CD8-positive, alpha-beta memory T cell (primary cell): ENCODE data around the gene NISCH. TPM values are rescaled to one million over a fixed set of nuclear protein-coding genes. Genes with fewer than 3 reads are reported as not detected.

Experiments
- CTCF ChIA-PET: fragments of 350-600 bp; sonication (Branson Sonifier 250); formaldehyde crosslinking; loops from one replicate; lab custom pipeline; 2021; ENCODE audit warnings: antibody characterized with exemption; lab: Charles Lee
- POLR2A ChIA-PET: fragments of 350-600 bp; sonication (Branson Sonifier 250); formaldehyde crosslinking; loops from one replicate; lab custom pipeline; 2021; ENCODE audit warnings: antibody characterized with exemption; lab: Charles Lee
- DNase-seq, 5 donors: peaks; one replicate each; pipeline versions ENCODE4 v3.0.0 to v3.0.0-alpha.2; 2020 to 2022; ENCODE audit warnings: mixed read lengths in 1 of 5
- H3K27ac ChIP-seq: one replicate; pipeline ENCODE4 v1.7.0; 2013; ENCODE audit warnings: low read depth, mild to moderate bottlenecking, low read length, moderate library complexity
- H3K27me3 ChIP-seq: 2 replicates; pipeline ENCODE4 v1.7.0; 2013; ENCODE audit warnings: low read length, mild to moderate bottlenecking; ENCODE audit not compliant: insufficient read depth, poor library complexity, severe bottlenecking
- H3K36me3 ChIP-seq: 2 replicates; pipeline ENCODE4 v1.7.0; 2013; ENCODE audit warnings: mild to moderate bottlenecking, low read length, moderate library complexity; ENCODE audit not compliant: insufficient read depth
- H3K4me1 ChIP-seq: 2 replicates; pipeline ENCODE4 v1.7.0; 2013; ENCODE audit warnings: mild to moderate bottlenecking, low read length, moderate library complexity; ENCODE audit not compliant: insufficient read depth
- H3K4me3 ChIP-seq: 2 replicates; pipeline ENCODE4 v1.7.0; 2013; ENCODE audit warnings: mild to moderate bottlenecking, low read length
- H3K9me3 ChIP-seq: 2 replicates; pipeline ENCODE4 v1.7.0; 2013; ENCODE audit warnings: mild to moderate bottlenecking, low read length
- H3K27ac Mint-ChIP-seq, 8 donors: one replicate each; pipeline ENCODE4 v1.8.0; 2020 to 2021; ENCODE audit warnings: mixed read lengths in 8 of 8, mild to moderate bottlenecking in 6 of 8, inconsistent platforms in 3 of 8, moderate library complexity in 3 of 8
- H3K27me3 Mint-ChIP-seq, 2 donors: one replicate each; pipeline ENCODE4 v1.8.0; 2020 to 2021; ENCODE audit warnings: mixed read lengths in 2 of 2, mild to moderate bottlenecking in 1 of 2, moderate library complexity in 1 of 2
- H3K36me3 Mint-ChIP-seq, 3 donors: one replicate each; pipeline ENCODE4 v1.8.0; 2020 to 2021; ENCODE audit warnings: mixed read lengths in 3 of 3, inconsistent platforms in 1 of 3, mild to moderate bottlenecking in 1 of 3
- H3K4me1 Mint-ChIP-seq, 3 donors: one replicate each; pipeline ENCODE4 v1.8.0; 2020 to 2021; ENCODE audit warnings: mixed read lengths in 3 of 3, inconsistent platforms in 1 of 3, mild to moderate bottlenecking in 1 of 3
- H3K4me3 Mint-ChIP-seq, 7 donors: one replicate each; pipeline ENCODE4 v1.8.0; 2020 to 2021; ENCODE audit warnings: mixed read lengths in 7 of 7, mild to moderate bottlenecking in 6 of 7, moderate library complexity in 4 of 7, inconsistent platforms in 2 of 7
- H3K9me3 Mint-ChIP-seq, 5 donors: one replicate each; pipeline ENCODE4 v1.8.0; 2020 to 2022; ENCODE audit warnings: mixed read lengths in 5 of 5, mild to moderate bottlenecking in 3 of 5, moderate library complexity in 2 of 5, inconsistent platforms in 1 of 5
- polyA plus RNA-seq: library from polyadenylated mRNA; unstranded; fragments of 300-500 nt; fragmentation: Illumina TruSeq; gene quantifications from one replicate; pipeline ENCODE4 v1.2.3, GENCODE V29; 2021
- total RNA-seq, 2 experiments: library from RNA; stranded (reverse); gene quantifications; one replicate each; pipeline ENCODE4 v1.2.3, GENCODE V29; 2021

The NISCH gene
- total and polyA plus RNA-seq, 3 experiments from 2014 or later = 31.6 to 66.2 (median 65.7) TPM

DNA sequence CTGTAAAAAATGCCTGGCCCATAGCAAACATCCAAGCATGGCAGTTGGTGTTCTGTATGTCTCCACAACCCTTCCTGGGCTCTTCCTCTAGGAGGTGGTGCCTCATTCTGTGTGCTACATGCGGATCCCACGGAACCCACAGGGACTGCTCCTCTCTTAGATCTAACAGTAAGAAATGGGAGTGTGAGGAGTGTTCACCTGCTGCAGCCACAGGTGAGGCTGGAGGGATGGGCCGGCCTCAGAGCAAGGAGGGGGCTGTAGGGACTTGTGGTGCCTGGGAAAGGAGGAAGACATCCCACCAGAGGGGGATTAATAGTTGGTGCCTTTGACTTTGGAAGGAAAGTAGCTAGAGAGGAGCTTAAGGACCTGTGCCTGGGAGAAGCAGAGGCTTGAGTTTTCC lies 32.7 kb upstream of the NISCH start:
- no peak for DNase-seq
- H3K27me3 Mint-ChIP-seq = no peaks in the 10 kb centered on the region
- ChIA-PET CTCF (interaction anchor here (3.8 kb wide), 1 partner anchor 10 kb away, joined by 24 read pairs; no protein-coding TSS in a partner anchor), POLR2A (no interaction called here)
- H3K27ac ChIP-seq = no peak overlapping the region
- peaks cover 0 to 13% (median 7%) of the 10 kb centered on the region in 3 donors for H3K36me3 Mint-ChIP-seq
- H3K4me1 Mint-ChIP-seq = no peaks in the 10 kb centered on the region
- no peaks in the 10 kb centered on the region for H3K9me3 ChIP-seq
- no peaks in the 10 kb centered on the region for H3K4me1 ChIP-seq
- H3K9me3 Mint-ChIP-seq = no peaks in the 10 kb centered on the region
- peak overlapping the region in 2 of 8 donors; percentile 23 for H3K27ac Mint-ChIP-seq
- no peak overlapping the region for H3K4me3 Mint-ChIP-seq
- no peaks in the 10 kb centered on the region for H3K27me3 ChIP-seq
- no peak overlapping the region for H3K4me3 ChIP-seq
- no peaks in the 10 kb centered on the region for H3K36me3 ChIP-seq

DNA sequence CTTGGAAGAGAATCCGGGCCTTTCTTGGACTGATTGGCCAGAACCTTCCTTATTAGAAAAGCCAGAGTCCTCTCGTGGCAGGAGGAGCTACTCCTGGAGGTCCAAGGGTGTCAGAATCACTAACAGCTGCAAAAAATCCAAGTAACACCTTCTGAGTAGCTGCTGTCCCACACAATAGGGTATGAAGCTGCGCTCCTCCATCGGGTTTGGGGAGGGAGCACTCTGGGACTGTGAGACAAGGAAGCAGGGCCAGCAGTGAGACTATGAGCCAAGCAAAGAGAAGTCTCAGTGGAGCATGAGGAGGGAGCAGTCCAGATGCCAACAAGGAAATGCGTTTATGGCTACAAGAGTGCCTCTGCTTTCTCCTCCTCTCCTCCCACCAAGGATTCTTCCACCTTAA lies 32.2 kb upstream of the NISCH start:
- peak overlapping the region in 1 of 8 donors; percentile 37 for H3K27ac Mint-ChIP-seq
- Histone ChIP-seq H3K27me3 (no peaks in the 10 kb centered on the region), H3K4me3 (no peak overlapping the region), H3K36me3 (no peaks in the 10 kb centered on the region), H3K9me3 (no peaks in the 10 kb centered on the region), H3K27ac (no peak overlapping the region), H3K4me1 (no peaks in the 10 kb centered on the region)
- no peaks in the 10 kb centered on the region for H3K27me3 Mint-ChIP-seq
- no peaks in the 10 kb centered on the region for H3K9me3 Mint-ChIP-seq
- no peak overlapping the region for H3K4me3 Mint-ChIP-seq
- DNase-seq = no peak
- H3K36me3 Mint-ChIP-seq = peaks cover 0 to 13% (median 7%) of the 10 kb centered on the region in 3 donors
- POLR2A ChIA-PET = no interaction called here
- no peaks in the 10 kb centered on the region for H3K4me1 Mint-ChIP-seq
- CTCF ChIA-PET = interaction anchor here (3.8 kb wide), 1 partner anchor 11 kb away, joined by 24 read pairs; no protein-coding TSS in a partner anchor

DNA sequence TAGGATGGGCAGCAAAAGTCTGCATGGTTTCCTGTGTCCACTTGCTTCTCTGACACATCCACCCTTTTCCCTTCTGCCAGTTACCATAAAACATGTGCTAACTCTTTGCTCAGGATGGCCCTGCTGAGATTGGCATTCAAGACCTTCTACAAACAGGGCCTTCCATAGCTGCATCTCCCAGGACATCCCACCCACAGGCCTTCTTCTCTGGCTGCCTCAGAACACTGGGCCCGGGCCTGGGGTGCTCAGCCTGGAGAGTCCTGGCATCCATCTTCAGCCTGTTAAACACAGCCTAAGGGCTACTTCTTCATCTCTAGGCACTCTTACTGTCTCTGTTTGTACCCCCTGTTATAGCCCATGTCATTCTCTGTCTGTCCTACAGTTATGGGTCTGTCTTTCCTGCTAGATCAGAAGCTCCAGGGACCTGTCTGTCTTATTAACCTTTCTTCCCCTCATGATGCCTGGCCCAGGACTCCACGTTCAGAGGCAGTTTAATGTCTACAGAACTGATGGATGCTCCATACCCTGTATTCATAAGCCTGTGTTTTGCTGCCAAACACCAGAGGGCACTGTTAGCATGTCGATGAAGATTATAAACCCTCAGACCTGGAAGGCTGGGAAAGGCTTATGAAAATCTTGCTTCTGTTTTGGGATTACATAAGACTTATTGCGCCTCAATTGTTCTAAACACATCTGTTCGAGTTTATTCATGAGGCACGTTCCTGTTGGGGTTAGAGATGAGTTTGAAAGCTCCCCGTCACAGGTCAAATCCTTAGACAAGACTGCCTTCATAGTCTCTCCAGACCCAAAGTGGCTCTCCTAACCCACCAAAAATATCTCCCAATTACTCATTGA lies 27.0 kb upstream of the NISCH start:
- Mint-ChIP-seq H3K9me3 (no peaks in the 10 kb centered on the region), H3K4me3 (no peak overlapping the region), H3K27me3 (peaks cover 0 to 1% of the 10 kb centered on the region in 2 donors), H3K36me3 (no peaks in the 10 kb centered on the region), H3K4me1 (peaks cover 3 to 5% (median 5%) of the 10 kb centered on the region in 3 donors), H3K27ac (peak overlapping the region in 1 of 8 donors; percentile 52)
- Histone ChIP-seq H3K27me3 (no peaks in the 10 kb centered on the region), H3K36me3 (no peaks in the 10 kb centered on the region), H3K9me3 (no peaks in the 10 kb centered on the region), H3K4me1 (no peaks in the 10 kb centered on the region), H3K4me3 (no peak overlapping the region), H3K27ac (no peak overlapping the region)
- DNase-seq = peak in 2 of 5 donors; percentile 22 to 23
- POLR2A ChIA-PET = no interaction called here
- CTCF ChIA-PET = interaction anchor here (0.9 to 2.6 kb wide), 6 partner anchors 16 to 89 kb away, joined by 3 to 20 read pairs (median 4); no protein-coding TSS in a partner anchor

DNA sequence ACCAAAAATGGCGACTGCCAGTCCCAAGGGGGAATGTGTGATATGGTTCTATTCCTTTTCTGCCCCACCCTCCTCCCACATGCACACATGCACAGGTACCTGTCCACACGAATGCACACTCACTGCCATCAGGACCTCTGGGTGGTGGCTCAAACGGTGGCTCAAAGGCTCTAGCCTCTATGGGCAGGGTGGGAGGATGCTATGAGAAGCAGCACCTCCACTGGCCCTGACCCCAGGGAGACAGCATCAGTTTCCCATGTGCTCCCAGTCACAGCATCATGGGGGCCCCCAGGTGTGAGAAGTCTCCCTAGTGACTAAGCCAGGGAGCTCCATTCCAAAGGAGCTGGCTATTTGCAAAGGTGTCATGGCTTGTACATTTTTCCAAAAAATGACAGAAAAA lies 26.4 kb upstream of the NISCH start:
- Histone ChIP-seq H3K9me3 (no peaks in the 10 kb centered on the region), H3K27me3 (no peaks in the 10 kb centered on the region), H3K4me1 (no peaks in the 10 kb centered on the region), H3K4me3 (no peak overlapping the region), H3K36me3 (no peaks in the 10 kb centered on the region), H3K27ac (no peak overlapping the region)
- POLR2A ChIA-PET = no interaction called here
- H3K36me3 Mint-ChIP-seq = no peaks in the 10 kb centered on the region
- no peak overlapping the region for H3K4me3 Mint-ChIP-seq
- DNase-seq = no peak
- peaks cover 3 to 9% (median 5%) of the 10 kb centered on the region in 3 donors for H3K4me1 Mint-ChIP-seq
- H3K27ac Mint-ChIP-seq = peak overlapping the region in 1 of 8 donors; percentile 52
- CTCF ChIA-PET = interaction anchor here (1.3 to 2.6 kb wide), 4 partner anchors 15 to 22 kb away, joined by 3 to 20 read pairs (median 8); no protein-coding TSS in a partner anchor
- H3K27me3 Mint-ChIP-seq = peaks cover 0 to 1% of the 10 kb centered on the region in 2 donors
- H3K9me3 Mint-ChIP-seq = no peaks in the 10 kb centered on the region

DNA sequence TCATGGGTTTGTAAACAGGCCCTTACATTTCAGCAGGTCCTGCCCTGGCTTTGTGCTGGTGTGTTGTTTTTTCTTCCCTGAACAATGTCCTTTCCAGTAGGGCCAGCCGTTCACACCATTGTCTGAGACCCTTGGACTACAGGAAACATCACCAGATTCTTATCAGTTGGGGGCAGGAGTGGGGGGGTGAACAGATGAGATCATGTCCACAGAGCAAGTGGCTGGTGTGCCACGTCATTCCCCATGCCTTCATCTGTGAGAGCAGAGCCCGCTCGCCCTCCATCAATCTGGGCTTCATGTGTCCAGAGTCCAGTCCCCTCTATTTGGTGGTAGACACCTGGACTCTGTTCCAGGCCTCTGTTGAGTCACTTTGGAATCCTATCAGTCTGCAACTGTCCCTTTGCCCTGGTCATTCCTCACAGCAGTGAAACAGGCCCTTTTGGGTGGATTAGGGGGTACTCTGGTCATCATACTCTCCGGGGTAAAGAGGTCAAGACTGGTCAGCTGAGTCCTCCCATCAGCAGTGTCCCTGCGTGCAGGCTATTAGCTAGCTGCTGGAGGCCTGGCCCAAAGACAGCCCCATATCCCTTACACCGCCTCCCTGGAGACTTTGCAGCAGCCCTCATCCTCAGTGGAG lies 25.5 kb upstream of the NISCH start:
- Mint-ChIP-seq H3K9me3 (no peaks in the 10 kb centered on the region), H3K4me3 (no peak overlapping the region), H3K4me1 (peaks cover 3 to 9% (median 5%) of the 10 kb centered on the region in 3 donors), H3K27ac (no peak overlapping the region), H3K36me3 (no peaks in the 10 kb centered on the region), H3K27me3 (peaks cover 0 to 1% of the 10 kb centered on the region in 2 donors)
- ChIA-PET POLR2A (no interaction called here), CTCF (interaction anchor here (2.2 to 2.6 kb wide), 2 partner anchors 17 to 21 kb away, joined by 6 to 20 read pairs; no protein-coding TSS in a partner anchor)
- Histone ChIP-seq H3K27ac (no peak overlapping the region), H3K36me3 (no peaks in the 10 kb centered on the region), H3K27me3 (no peaks in the 10 kb centered on the region), H3K4me3 (no peak overlapping the region), H3K9me3 (no peaks in the 10 kb centered on the region), H3K4me1 (no peaks in the 10 kb centered on the region)
- DNase-seq = no peak

DNA sequence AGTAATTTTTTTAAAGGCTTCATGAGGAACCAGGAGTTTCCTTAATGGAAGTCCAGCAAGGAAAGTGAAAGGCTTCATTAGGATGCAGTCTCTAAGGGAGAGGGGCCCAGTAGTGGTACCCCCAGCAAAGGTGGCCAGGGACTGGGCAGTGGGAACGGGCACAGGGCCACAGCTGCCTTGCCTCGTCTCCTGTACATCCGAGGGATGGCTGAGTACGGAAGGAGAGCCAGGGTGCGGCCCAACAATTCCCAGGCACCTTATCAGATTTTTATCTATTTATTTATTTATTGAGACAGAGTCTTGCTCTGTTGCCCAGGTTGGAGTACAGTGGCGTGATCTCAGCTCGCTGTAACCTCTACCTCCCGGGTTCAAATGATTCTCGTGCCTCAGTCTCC lies 25.0 kb upstream of the NISCH start:
- H3K9me3 ChIP-seq = no peaks in the 10 kb centered on the region
- POLR2A ChIA-PET = no interaction called here
- H3K4me3 Mint-ChIP-seq = no peak overlapping the region
- no peak overlapping the region for H3K4me3 ChIP-seq
- H3K4me1 Mint-ChIP-seq = peaks cover 3 to 9% (median 5%) of the 10 kb centered on the region in 3 donors
- no peaks in the 10 kb centered on the region for H3K27me3 ChIP-seq
- H3K27ac Mint-ChIP-seq = no peak overlapping the region
- no peak for DNase-seq
- no peaks in the 10 kb centered on the region for H3K36me3 Mint-ChIP-seq
- no peaks in the 10 kb centered on the region for H3K4me1 ChIP-seq
- CTCF ChIA-PET = interaction anchor here (1.0 kb wide), 1 partner anchor 17 kb away, joined by 3 read pairs; no protein-coding TSS in a partner anchor
- peaks cover 0 to 1% of the 10 kb centered on the region in 2 donors for H3K27me3 Mint-ChIP-seq
- H3K27ac ChIP-seq = no peak overlapping the region
- H3K9me3 Mint-ChIP-seq = no peaks in the 10 kb centered on the region
- no peaks in the 10 kb centered on the region for H3K36me3 ChIP-seq

DNA sequence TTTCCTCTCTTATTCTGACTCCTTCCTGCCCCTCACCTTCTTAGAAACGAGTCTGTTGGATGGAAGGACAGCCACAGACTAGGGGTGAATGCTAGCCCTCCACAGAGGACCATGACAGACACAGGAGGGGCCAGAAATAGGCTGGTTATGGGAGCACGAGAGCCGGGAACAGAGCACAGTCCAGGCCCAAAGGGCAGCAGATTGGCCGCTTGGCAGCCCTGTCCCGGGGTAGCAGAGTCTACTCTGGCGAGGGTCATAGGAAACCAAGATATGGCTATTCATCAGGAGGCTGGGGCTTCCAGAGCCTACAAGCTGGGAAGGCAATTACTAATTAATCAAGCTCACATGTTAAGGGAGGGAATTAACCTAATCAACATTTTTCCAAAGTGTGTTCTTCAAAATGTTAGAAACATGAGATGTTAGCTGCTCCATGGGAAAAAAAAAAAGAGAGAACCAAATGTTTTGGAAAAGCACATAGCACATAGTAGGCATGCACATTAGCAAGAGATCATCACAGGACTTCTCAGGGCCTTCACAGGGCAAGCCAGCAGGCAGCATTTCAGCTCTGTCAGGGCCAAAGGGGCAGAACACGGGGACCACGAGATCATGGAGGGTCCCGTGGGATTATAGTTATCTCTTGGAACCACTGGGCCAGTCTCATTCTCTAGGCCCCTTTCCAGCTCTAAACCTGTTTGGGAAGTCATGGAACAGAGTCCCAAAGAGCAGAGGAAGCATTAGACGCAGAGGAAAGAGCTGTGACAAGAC lies 23.8 kb upstream of the NISCH start:
- Histone ChIP-seq H3K4me3 (no peak overlapping the region), H3K36me3 (no peaks in the 10 kb centered on the region), H3K9me3 (no peaks in the 10 kb centered on the region), H3K27me3 (no peaks in the 10 kb centered on the region), H3K4me1 (no peaks in the 10 kb centered on the region), H3K27ac (no peak overlapping the region)
- H3K27ac Mint-ChIP-seq = peak overlapping the region in 1 of 8 donors; percentile 47
- ChIA-PET POLR2A (no interaction called here), CTCF (interaction anchor here (0.9 to 1.3 kb wide), 5 partner anchors 15 to 51 kb away, joined by 3 to 5 read pairs (median 4); no protein-coding TSS in a partner anchor)
- no peaks in the 10 kb centered on the region for H3K9me3 Mint-ChIP-seq
- no peaks in the 10 kb centered on the region for H3K36me3 Mint-ChIP-seq
- H3K4me1 Mint-ChIP-seq = peaks cover 3 to 9% (median 5%) of the 10 kb centered on the region in 3 donors
- no peak overlapping the region for H3K4me3 Mint-ChIP-seq
- no peak for DNase-seq
- H3K27me3 Mint-ChIP-seq = peaks cover 0 to 1% of the 10 kb centered on the region in 2 donors
